ENCODE data around the gene GRM5. TPM values are rescaled to one million over a fixed set of nuclear protein-coding genes. Genes with fewer than 3 reads are reported as not detected.
"Not testable (repeated sequence)": the region's sequence is repeated elsewhere in the genome, so short reads cannot be mapped to it uniquely, and the experiment has no call there.

GRM5 gene
- polyA plus RNA-seq, 2 donors, result 0.02 TPM; not detected in 1

DNA sequence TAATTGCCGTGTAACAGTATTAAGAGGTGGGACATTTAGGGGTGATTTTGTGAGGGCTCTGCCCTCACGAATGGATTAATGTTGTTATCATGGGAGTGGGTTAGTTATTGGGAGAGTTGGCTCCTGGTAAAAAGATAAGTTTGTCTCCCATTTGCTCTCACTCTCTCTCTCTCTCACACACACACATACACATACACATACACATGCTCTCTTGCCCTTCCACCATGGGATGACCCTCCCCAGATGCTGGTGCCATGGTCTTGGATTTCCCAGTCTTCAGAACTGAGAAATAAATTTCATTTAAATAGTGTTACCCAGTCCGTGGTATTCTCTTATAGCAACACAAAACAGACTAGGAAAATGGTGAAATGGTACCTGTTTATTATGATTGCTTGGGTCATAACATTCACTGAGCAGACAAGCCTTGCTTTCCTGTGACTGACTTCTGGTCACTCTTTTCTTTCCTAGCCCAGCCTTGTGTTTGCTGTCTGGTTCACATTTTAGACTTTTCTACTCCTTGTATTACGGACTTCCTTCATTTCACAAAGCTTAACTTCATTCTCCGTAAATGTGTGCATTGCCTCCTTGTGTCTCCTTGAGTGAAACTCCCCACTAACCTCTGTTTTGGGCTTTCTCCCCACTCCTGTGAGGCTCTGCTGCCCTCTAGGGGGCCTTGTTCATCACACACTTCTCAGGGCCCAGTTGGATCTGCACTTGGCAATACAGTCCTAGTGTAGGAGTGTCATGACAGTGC is 521.7 kb downstream of the GRM5 start:
- Histone ChIP-seq H3K9me3 (ENCODE audit: control insufficient read depth in 2 of 2, insufficient read depth in 1 of 2, low read depth in 1 of 2, low read length in 1 of 2) (no peaks in the 10 kb centered on the region), H3K4me3 (ENCODE audit: low read depth in 1 of 2, low read length in 2 of 2) (no peak overlapping the region), H3K27ac (ENCODE audit: low read depth in 2 of 2, low read length in 1 of 2) (no peak overlapping the region), H3K36me3 (ENCODE audit: control insufficient read depth in 2 of 2, insufficient read depth in 2 of 2, low read length in 1 of 2) (no peaks in the 10 kb centered on the region), H3K27me3 (ENCODE audit: control insufficient read depth in 1 of 2, insufficient read depth in 2 of 2, low read length in 2 of 2) (no peaks in the 10 kb centered on the region), H3K4me1 (ENCODE audit: control insufficient read depth in 2 of 2, insufficient read depth in 2 of 2, low read length in 1 of 2) (no peaks in the 10 kb centered on the region)
- 47 to 49% methylated on average over 5 of the region's 5 CpGs for WGBS, 2 donors

DNA sequence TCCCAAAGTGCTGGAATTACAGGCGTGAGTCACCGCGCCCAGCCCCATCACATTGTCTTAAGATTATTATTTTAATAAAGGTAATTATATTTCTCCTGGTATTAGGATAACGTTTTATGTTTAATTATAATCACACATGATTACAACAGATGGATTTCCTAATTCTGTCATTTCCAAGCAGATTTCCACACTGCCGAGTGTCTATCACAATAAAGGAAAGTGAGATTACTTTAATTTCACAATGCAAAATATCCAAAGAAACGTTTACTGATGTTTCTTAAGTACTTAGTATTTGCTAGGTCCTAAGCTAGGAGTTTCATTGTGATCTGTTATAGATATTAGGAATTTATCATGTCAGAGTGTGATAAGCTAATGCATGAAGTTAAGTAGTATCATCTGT is 524.8 kb downstream of the GRM5 start:
- no peaks in the 10 kb centered on the region for H3K27me3 ChIP-seq (ENCODE audit: control insufficient read depth in 1 of 2, insufficient read depth in 2 of 2, low read length in 2 of 2)
- H3K4me3 ChIP-seq (ENCODE audit: low read depth in 1 of 2, low read length in 2 of 2), result no peak overlapping the region
- WGBS, 2 donors, result 83 to 88% methylated on average over 6 of the region's 6 CpGs
- no peaks in the 10 kb centered on the region for H3K36me3 ChIP-seq (ENCODE audit: control insufficient read depth in 2 of 2, insufficient read depth in 2 of 2, low read length in 1 of 2)
- no peak overlapping the region for H3K27ac ChIP-seq (ENCODE audit: low read depth in 2 of 2, low read length in 1 of 2)
- H3K4me1 ChIP-seq (ENCODE audit: control insufficient read depth in 2 of 2, insufficient read depth in 2 of 2, low read length in 1 of 2), result no peaks in the 10 kb centered on the region
- H3K9me3 ChIP-seq (ENCODE audit: control insufficient read depth in 2 of 2, insufficient read depth in 1 of 2, low read depth in 1 of 2, low read length in 1 of 2), result no peaks in the 10 kb centered on the region

DNA sequence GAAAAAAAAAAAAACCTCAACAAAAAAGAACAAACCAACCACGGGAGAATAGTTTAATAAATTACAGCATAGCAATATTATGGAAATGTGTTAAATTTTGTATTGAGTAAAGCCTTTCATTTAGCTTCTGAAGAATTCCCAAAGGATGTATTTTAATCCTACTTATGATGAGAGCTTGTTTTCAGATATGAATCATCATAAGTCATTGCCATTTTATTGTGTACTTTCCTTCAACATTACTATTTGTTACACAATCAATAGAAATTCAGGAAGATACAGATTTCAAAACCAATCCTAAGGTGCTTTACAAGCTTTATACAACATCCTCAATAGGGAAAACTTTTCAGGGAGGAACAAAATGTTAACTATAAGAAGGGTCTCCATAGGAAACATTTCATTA is 527.7 kb downstream of the GRM5 start:
- Histone ChIP-seq H3K27me3 (ENCODE audit: control insufficient read depth in 1 of 2, insufficient read depth in 2 of 2, low read length in 2 of 2) (no peaks in the 10 kb centered on the region), H3K27ac (ENCODE audit: low read depth in 2 of 2, low read length in 1 of 2) (no peak overlapping the region), H3K36me3 (ENCODE audit: control insufficient read depth in 2 of 2, insufficient read depth in 2 of 2, low read length in 1 of 2) (no peaks in the 10 kb centered on the region), H3K9me3 (ENCODE audit: control insufficient read depth in 2 of 2, insufficient read depth in 1 of 2, low read depth in 1 of 2, low read length in 1 of 2) (no peaks in the 10 kb centered on the region), H3K4me3 (ENCODE audit: low read depth in 1 of 2, low read length in 2 of 2) (no peak overlapping the region), H3K4me1 (ENCODE audit: control insufficient read depth in 2 of 2, insufficient read depth in 2 of 2, low read length in 1 of 2) (no peaks in the 10 kb centered on the region)
- WGBS, 2 donors, result 39 to 51% methylated on average over 1 of the region's 1 CpG

DNA sequence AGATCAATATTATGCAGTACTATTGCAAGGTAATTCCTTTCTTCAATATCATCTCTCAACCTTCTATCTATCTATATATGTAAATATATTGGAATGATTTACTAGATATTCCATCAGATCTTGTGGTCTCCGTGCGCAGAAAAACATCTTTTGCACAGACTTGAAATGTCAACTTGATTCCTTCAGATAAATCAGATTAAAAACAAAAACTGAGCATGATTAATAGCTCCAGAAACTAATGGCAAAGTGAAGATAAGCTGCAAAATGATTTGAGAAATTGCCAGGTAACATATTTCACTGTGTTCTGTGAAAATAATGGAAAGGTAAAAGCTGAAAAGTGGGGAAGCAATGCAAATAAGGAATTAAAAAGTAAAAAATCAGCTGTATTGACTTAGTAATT is 528.2 kb downstream of the GRM5 start:
- Histone ChIP-seq H3K4me3 (ENCODE audit: low read depth in 1 of 2, low read length in 2 of 2) (no peak overlapping the region), H3K27ac (ENCODE audit: low read depth in 2 of 2, low read length in 1 of 2) (no peak overlapping the region), H3K27me3 (ENCODE audit: control insufficient read depth in 1 of 2, insufficient read depth in 2 of 2, low read length in 2 of 2) (no peaks in the 10 kb centered on the region), H3K9me3 (ENCODE audit: control insufficient read depth in 2 of 2, insufficient read depth in 1 of 2, low read depth in 1 of 2, low read length in 1 of 2) (no peaks in the 10 kb centered on the region), H3K4me1 (ENCODE audit: control insufficient read depth in 2 of 2, insufficient read depth in 2 of 2, low read length in 1 of 2) (no peaks in the 10 kb centered on the region), H3K36me3 (ENCODE audit: control insufficient read depth in 2 of 2, insufficient read depth in 2 of 2, low read length in 1 of 2) (no peaks in the 10 kb centered on the region)
- WGBS, 2 donors, result 49 to 57% methylated on average over 2 of the region's 2 CpGs

DNA sequence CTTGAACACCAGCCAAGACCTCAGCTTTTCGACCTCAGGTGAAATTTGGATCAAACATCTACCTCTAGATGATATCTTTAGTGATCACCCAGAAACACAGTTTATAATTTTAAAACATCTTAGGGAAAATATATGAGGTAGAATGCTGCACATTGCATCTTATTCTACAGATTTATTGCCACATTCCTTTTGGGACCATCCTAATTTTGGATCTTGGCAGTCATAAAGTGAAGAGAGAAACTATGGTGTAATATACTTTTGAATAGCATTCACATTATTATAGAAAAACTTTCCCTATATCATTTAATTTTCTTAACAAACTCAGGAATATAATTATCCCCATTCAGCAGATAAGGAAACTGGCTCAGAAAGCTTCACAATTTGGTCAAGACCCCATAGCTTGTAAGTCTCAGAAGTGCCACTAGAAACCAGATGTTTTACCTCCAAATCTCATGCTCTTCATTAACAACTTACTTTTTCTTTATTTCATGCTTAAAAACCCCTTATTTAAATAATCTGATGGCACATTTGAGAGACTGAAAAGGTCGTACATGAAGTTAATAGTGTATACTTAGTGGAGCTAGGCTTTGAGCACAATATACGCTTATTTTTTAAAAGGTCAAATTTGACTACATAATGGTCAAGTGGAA is 529.0 kb downstream of the GRM5 start:
- no peaks in the 10 kb centered on the region for H3K9me3 ChIP-seq (ENCODE audit: control insufficient read depth in 2 of 2, insufficient read depth in 1 of 2, low read depth in 1 of 2, low read length in 1 of 2)
- no peaks in the 10 kb centered on the region for H3K36me3 ChIP-seq (ENCODE audit: control insufficient read depth in 2 of 2, insufficient read depth in 2 of 2, low read length in 1 of 2)
- H3K4me3 ChIP-seq (ENCODE audit: low read depth in 1 of 2, low read length in 2 of 2), result no peak overlapping the region
- H3K27me3 ChIP-seq (ENCODE audit: control insufficient read depth in 1 of 2, insufficient read depth in 2 of 2, low read length in 2 of 2), result no peaks in the 10 kb centered on the region
- no peak overlapping the region for H3K27ac ChIP-seq (ENCODE audit: low read depth in 2 of 2, low read length in 1 of 2)
- 82 to 86% methylated on average over 3 of the region's 3 CpGs for WGBS, 2 donors
- no peaks in the 10 kb centered on the region for H3K4me1 ChIP-seq (ENCODE audit: control insufficient read depth in 2 of 2, insufficient read depth in 2 of 2, low read length in 1 of 2)

DNA sequence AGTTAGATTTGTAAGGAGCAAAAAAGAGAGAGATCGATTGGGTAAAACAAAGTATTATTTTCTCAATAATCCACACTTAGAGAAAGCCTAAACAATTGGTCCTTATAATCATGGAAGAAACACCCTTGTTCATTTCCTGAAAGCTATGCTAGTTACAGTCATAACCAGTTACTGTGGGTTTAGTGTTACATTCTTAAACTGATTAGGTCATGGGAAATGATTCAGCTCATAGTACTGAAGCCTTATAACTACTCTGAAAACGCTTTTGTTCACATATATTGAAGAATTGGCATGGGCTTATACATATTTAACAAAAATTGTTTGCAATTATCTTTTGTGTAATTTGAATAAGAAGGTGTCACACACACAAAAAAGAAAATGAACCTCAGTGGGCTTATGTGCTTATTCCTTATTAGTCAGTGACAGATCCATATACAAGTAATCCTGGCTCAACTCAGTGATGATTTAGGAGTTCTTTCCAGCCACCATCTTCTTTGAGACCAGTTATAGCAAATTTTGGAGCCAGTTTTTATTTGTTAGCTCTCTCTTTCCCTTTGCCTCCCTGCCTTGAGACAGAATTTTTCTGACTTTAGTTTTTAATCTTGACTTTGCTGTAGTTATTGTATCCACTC is 529.8 kb downstream of the GRM5 start:
- Histone ChIP-seq H3K4me1 (ENCODE audit: control insufficient read depth in 2 of 2, insufficient read depth in 2 of 2, low read length in 1 of 2) (no peaks in the 10 kb centered on the region), H3K27ac (ENCODE audit: low read depth in 2 of 2, low read length in 1 of 2) (no peak overlapping the region), H3K27me3 (ENCODE audit: control insufficient read depth in 1 of 2, insufficient read depth in 2 of 2, low read length in 2 of 2) (no peaks in the 10 kb centered on the region), H3K4me3 (ENCODE audit: low read depth in 1 of 2, low read length in 2 of 2) (no peak overlapping the region), H3K36me3 (ENCODE audit: control insufficient read depth in 2 of 2, insufficient read depth in 2 of 2, low read length in 1 of 2) (no peaks in the 10 kb centered on the region), H3K9me3 (ENCODE audit: control insufficient read depth in 2 of 2, insufficient read depth in 1 of 2, low read depth in 1 of 2, low read length in 1 of 2) (no peaks in the 10 kb centered on the region)
- 15 to 29% methylated on average over 2 of the region's 2 CpGs for WGBS, 2 donors

DNA sequence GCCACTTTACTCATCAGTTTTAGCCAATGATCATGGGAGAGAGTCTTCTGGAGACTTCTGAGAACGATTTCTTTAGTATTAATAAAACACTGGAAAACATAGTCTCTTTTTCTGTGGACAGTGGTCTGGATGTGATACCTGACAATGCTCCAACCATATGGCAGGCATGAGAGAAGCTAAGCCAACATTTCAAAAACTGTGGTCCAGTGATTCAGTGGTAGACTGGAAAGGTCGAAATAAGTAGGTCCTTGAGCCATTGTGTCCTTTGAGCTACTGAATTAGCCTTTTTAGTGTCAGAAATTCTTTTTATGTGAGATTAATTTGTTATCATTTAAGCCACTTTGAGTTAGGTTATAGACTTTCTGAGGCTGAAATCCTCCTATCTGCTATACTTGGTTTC is 530.5 kb downstream of the GRM5 start:
- no peaks in the 10 kb centered on the region for H3K4me1 ChIP-seq (ENCODE audit: control insufficient read depth in 2 of 2, insufficient read depth in 2 of 2, low read length in 1 of 2)
- H3K9me3 ChIP-seq (ENCODE audit: control insufficient read depth in 2 of 2, insufficient read depth in 1 of 2, low read depth in 1 of 2, low read length in 1 of 2), result no peaks in the 10 kb centered on the region
- no peaks in the 10 kb centered on the region for H3K36me3 ChIP-seq (ENCODE audit: control insufficient read depth in 2 of 2, insufficient read depth in 2 of 2, low read length in 1 of 2)
- H3K27ac ChIP-seq (ENCODE audit: low read depth in 2 of 2, low read length in 1 of 2), result no peak overlapping the region
- no peak overlapping the region for H3K4me3 ChIP-seq (ENCODE audit: low read depth in 1 of 2, low read length in 2 of 2)
- WGBS, 2 donors, result 79 to 90% methylated on average over 2 of the region's 2 CpGs
- H3K27me3 ChIP-seq (ENCODE audit: control insufficient read depth in 1 of 2, insufficient read depth in 2 of 2, low read length in 2 of 2), result no peaks in the 10 kb centered on the region

DNA sequence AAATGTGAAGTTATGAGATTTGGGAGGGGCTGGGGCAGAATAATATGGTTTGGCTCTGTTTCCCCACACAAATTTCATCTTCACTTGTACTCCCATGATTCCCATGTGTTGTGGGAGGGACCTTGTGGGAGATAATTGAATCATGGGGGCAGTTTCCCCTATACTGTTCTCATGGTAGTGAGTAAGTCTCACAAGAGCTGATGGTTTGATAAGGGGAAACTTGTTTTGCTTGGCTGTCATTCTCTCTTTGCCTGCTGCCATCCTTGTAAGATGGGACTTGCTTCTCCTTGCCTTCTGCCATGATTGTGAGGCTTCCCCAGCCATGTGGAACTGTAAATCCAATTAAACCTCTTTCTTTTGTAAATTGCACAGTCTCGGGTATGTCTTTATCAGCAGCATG is 531.1 kb downstream of the GRM5 start:
- not testable (repeated sequence) for H3K36me3 ChIP-seq (ENCODE audit: control insufficient read depth in 2 of 2, insufficient read depth in 2 of 2, low read length in 1 of 2); H3K27ac ChIP-seq (ENCODE audit: low read depth in 2 of 2, low read length in 1 of 2); H3K4me3 ChIP-seq (ENCODE audit: low read depth in 1 of 2, low read length in 2 of 2); H3K27me3 ChIP-seq (ENCODE audit: control insufficient read depth in 1 of 2, insufficient read depth in 2 of 2, low read length in 2 of 2); H3K9me3 ChIP-seq (ENCODE audit: control insufficient read depth in 2 of 2, insufficient read depth in 1 of 2, low read depth in 1 of 2, low read length in 1 of 2); H3K4me1 ChIP-seq (ENCODE audit: control insufficient read depth in 2 of 2, insufficient read depth in 2 of 2, low read length in 1 of 2)
- WGBS, 2 donors, result 95 to 96% methylated on average over 1 of the region's 1 CpG

DNA sequence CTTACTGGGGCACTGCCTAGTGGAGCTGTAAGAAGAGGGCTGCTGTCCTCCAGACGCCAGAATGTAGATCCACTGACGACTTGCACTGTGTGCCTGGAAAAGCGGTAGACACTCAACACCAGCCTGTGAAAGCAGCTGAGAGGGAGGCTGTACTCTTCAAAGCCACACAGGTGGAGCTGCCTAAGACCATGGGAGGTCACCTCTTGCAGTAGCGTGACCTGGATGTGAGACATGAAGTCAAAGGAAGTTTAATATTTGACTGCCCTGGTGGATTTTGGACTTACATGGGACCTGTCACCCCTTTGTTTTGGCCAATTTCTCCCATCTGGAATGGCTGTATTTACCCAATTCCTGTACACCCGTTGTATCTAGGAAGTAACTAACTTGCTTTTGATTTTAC is 531.6 kb downstream of the GRM5 start:
- Histone ChIP-seq H3K9me3 (ENCODE audit: control insufficient read depth in 2 of 2, insufficient read depth in 1 of 2, low read depth in 1 of 2, low read length in 1 of 2) (no peaks in the 10 kb centered on the region), H3K27ac (ENCODE audit: low read depth in 2 of 2, low read length in 1 of 2) (no peak overlapping the region), H3K36me3 (ENCODE audit: control insufficient read depth in 2 of 2, insufficient read depth in 2 of 2, low read length in 1 of 2) (no peaks in the 10 kb centered on the region), H3K4me3 (ENCODE audit: low read depth in 1 of 2, low read length in 2 of 2) (no peak overlapping the region), H3K27me3 (ENCODE audit: control insufficient read depth in 1 of 2, insufficient read depth in 2 of 2, low read length in 2 of 2) (no peaks in the 10 kb centered on the region), H3K4me1 (ENCODE audit: control insufficient read depth in 2 of 2, insufficient read depth in 2 of 2, low read length in 1 of 2) (no peaks in the 10 kb centered on the region)
- WGBS, 2 donors, result 87 to 97% methylated on average over 5 of the region's 5 CpGs

Measured in esophagus (tissue), 2 donors.